ENCODE measurements around the gene S100A9. TPM values are rescaled to one million over a fixed set of nuclear protein-coding genes. Genes with fewer than 3 reads are reported as not detected.

The S100A9 gene
- total RNA-seq, 1 experiment from 2014 or later, result 0.33 TPM

DNA sequence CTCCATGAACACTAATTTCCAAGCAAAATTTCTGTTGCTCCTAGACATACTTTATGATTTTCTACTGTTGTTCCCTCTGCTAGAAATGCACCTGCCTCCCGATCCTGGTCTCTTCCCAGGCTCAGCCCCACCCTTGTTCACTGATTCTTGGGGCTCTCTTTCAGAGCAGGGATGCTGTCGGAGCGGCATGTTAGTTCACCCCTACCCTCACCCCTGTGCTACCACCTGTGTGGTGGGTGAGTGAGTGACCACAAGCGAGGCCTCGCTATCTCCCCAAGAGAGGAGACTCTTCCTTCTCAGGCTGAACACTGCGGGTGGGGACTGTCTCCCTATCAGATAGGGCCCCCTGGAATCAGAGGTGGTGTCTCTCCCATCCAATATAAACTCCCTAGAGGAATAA, 38.1 kb downstream of the S100A9 start:
- ChIA-PET CTCF (interaction anchor here (0.7 to 5.7 kb wide), 6 partner anchors 9 to 100 kb away, joined by 3 to 34 read pairs (median 4); partner anchors contain the start of gene PGLYRP4), POLR2A (no interaction called here)
- no peaks in the 10 kb centered on the region; the same call in 1 of the 2 replicates for H3K4me1 Mint-ChIP-seq
- H3K27ac Mint-ChIP-seq, result no peak overlapping the region
- TF ChIP-seq GABPB1 (CRISPR knock-in tag; IDR thresholded peaks at IDR 0.05) (no peak), NR3C1 (CRISPR knock-in tag; conservative IDR thresholded peaks at IDR 0.05; ENCODE audit: low read depth) (no peak), KAT7 (CRISPR knock-in tag; IDR thresholded peaks at IDR 0.05; ENCODE audit: borderline replicate concordance) (no peak)
- TF ChIP-seq, protein P1, sequence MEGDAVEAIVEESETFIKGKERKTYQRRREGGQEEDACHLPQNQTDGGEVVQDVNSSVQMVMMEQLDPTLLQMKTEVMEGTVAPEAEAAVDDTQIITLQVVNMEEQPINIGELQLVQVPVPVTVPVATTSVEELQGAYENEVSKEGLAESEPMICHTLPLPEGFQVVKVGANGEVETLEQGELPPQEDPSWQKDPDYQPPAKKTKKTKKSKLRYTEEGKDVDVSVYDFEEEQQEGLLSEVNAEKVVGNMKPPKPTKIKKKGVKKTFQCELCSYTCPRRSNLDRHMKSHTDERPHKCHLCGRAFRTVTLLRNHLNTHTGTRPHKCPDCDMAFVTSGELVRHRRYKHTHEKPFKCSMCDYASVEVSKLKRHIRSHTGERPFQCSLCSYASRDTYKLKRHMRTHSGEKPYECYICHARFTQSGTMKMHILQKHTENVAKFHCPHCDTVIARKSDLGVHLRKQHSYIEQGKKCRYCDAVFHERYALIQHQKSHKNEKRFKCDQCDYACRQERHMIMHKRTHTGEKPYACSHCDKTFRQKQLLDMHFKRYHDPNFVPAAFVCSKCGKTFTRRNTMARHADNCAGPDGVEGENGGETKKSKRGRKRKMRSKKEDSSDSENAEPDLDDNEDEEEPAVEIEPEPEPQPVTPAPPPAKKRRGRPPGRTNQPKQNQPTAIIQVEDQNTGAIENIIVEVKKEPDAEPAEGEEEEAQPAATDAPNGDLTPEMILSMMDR (IDR thresholded peaks at IDR 0.05), result no peak
- H3K9me3 Mint-ChIP-seq, result no peaks in the 10 kb centered on the region
- H3K4me3 Mint-ChIP-seq, result no peak overlapping the region
- ATAC-seq (no peak), DNase-seq (ENCODE audit: low spot score) (no peak)
- H3K27me3 Mint-ChIP-seq (ENCODE audit: low read depth), result peaks cover 4% of the 10 kb centered on the region
- H3K36me3 Mint-ChIP-seq, result no peaks in the 10 kb centered on the region

DNA sequence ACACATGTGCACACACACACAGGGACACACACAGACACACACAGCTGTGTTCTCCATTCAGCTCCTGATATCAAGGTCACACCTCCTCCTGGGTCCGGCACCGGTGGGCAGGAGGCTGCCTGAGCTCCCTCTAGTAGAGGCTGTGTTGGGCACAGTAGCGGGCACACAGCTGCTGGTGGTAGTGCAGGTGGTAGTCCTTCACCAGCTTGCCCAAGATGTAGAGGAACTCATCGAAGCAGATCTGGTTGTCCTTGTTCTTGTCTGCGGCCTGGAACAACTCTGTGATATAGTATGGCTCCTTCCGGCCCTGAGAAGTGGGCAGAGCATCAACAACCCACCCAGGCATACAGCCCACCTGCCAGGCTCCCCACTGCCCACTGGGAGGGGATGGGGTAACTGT, 38.8 kb downstream of the S100A9 start:
- no peak for ATAC-seq
- Mint-ChIP-seq H3K9me3 (no peaks in the 10 kb centered on the region), H3K27me3 (ENCODE audit: low read depth) (peaks cover 2% of the 10 kb centered on the region), H3K27ac (no peak overlapping the region), H3K4me3 (no peak overlapping the region), H3K4me1 (no peaks in the 10 kb centered on the region; the same call in 1 of the 2 replicates), H3K36me3 (no peaks in the 10 kb centered on the region)
- TF ChIP-seq, protein P2, sequence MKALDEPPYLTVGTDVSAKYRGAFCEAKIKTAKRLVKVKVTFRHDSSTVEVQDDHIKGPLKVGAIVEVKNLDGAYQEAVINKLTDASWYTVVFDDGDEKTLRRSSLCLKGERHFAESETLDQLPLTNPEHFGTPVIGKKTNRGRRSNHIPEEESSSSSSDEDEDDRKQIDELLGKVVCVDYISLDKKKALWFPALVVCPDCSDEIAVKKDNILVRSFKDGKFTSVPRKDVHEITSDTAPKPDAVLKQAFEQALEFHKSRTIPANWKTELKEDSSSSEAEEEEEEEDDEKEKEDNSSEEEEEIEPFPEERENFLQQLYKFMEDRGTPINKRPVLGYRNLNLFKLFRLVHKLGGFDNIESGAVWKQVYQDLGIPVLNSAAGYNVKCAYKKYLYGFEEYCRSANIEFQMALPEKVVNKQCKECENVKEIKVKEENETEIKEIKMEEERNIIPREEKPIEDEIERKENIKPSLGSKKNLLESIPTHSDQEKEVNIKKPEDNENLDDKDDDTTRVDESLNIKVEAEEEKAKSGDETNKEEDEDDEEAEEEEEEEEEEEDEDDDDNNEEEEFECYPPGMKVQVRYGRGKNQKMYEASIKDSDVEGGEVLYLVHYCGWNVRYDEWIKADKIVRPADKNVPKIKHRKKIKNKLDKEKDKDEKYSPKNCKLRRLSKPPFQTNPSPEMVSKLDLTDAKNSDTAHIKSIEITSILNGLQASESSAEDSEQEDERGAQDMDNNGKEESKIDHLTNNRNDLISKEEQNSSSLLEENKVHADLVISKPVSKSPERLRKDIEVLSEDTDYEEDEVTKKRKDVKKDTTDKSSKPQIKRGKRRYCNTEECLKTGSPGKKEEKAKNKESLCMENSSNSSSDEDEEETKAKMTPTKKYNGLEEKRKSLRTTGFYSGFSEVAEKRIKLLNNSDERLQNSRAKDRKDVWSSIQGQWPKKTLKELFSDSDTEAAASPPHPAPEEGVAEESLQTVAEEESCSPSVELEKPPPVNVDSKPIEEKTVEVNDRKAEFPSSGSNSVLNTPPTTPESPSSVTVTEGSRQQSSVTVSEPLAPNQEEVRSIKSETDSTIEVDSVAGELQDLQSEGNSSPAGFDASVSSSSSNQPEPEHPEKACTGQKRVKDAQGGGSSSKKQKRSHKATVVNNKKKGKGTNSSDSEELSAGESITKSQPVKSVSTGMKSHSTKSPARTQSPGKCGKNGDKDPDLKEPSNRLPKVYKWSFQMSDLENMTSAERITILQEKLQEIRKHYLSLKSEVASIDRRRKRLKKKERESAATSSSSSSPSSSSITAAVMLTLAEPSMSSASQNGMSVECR (CRISPR knock-in tag; IDR thresholded peaks at IDR 0.05; ENCODE audit: borderline replicate concordance), result no peak
- TF ChIP-seq, protein P3, sequence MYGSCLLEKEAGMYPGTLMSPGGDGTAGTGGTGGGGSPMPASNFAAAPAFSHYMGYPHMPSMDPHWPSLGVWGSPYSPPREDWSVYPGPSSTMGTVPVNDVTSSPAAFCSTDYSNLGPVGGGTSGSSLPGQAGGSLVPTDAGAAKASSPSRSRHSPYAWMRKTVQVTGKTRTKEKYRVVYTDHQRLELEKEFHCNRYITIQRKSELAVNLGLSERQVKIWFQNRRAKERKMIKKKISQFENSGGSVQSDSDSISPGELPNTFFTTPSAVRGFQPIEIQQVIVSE (CRISPR knock-in tag; IDR thresholded peaks at IDR 0.05; ENCODE audit: borderline replicate concordance), result no peak
- no peak for TF ChIP-seq SOX15 (CRISPR knock-in tag; IDR thresholded peaks at IDR 0.05)
- TF ChIP-seq GTF2I (CRISPR knock-in tag; conservative IDR thresholded peaks at IDR 0.05), result no peak
- no peak for TF ChIP-seq ZBTB21 (CRISPR knock-in tag; IDR thresholded peaks at IDR 0.05; ENCODE audit: borderline replicate concordance)
- TF ChIP-seq ZNF263 (CRISPR knock-in tag; IDR thresholded peaks at IDR 0.05; ENCODE audit: low read depth), result no peak
- TF ChIP-seq, protein P4, sequence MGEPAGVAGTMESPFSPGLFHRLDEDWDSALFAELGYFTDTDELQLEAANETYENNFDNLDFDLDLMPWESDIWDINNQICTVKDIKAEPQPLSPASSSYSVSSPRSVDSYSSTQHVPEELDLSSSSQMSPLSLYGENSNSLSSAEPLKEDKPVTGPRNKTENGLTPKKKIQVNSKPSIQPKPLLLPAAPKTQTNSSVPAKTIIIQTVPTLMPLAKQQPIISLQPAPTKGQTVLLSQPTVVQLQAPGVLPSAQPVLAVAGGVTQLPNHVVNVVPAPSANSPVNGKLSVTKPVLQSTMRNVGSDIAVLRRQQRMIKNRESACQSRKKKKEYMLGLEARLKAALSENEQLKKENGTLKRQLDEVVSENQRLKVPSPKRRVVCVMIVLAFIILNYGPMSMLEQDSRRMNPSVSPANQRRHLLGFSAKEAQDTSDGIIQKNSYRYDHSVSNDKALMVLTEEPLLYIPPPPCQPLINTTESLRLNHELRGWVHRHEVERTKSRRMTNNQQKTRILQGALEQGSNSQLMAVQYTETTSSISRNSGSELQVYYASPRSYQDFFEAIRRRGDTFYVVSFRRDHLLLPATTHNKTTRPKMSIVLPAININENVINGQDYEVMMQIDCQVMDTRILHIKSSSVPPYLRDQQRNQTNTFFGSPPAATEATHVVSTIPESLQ (CRISPR knock-in tag; IDR thresholded peaks at IDR 0.05), result no peak
- no peak for TF ChIP-seq KAT7 (CRISPR knock-in tag; IDR thresholded peaks at IDR 0.05; ENCODE audit: borderline replicate concordance)
- no peak for TF ChIP-seq ZNF671 (CRISPR knock-in tag; IDR thresholded peaks at IDR 0.05)
- TF ChIP-seq, protein P5, sequence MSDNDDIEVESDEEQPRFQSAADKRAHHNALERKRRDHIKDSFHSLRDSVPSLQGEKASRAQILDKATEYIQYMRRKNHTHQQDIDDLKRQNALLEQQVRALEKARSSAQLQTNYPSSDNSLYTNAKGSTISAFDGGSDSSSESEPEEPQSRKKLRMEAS (CRISPR knock-in tag; IDR thresholded peaks at IDR 0.05), result no peak
- TF ChIP-seq ZNF423 (CRISPR knock-in tag; IDR thresholded peaks at IDR 0.05), result no peak
- TF ChIP-seq, protein P6, sequence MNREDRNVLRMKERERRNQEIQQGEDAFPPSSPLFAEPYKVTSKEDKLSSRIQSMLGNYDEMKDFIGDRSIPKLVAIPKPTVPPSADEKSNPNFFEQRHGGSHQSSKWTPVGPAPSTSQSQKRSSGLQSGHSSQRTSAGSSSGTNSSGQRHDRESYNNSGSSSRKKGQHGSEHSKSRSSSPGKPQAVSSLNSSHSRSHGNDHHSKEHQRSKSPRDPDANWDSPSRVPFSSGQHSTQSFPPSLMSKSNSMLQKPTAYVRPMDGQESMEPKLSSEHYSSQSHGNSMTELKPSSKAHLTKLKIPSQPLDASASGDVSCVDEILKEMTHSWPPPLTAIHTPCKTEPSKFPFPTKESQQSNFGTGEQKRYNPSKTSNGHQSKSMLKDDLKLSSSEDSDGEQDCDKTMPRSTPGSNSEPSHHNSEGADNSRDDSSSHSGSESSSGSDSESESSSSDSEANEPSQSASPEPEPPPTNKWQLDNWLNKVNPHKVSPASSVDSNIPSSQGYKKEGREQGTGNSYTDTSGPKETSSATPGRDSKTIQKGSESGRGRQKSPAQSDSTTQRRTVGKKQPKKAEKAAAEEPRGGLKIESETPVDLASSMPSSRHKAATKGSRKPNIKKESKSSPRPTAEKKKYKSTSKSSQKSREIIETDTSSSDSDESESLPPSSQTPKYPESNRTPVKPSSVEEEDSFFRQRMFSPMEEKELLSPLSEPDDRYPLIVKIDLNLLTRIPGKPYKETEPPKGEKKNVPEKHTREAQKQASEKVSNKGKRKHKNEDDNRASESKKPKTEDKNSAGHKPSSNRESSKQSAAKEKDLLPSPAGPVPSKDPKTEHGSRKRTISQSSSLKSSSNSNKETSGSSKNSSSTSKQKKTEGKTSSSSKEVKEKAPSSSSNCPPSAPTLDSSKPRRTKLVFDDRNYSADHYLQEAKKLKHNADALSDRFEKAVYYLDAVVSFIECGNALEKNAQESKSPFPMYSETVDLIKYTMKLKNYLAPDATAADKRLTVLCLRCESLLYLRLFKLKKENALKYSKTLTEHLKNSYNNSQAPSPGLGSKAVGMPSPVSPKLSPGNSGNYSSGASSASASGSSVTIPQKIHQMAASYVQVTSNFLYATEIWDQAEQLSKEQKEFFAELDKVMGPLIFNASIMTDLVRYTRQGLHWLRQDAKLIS (CRISPR knock-in tag; IDR thresholded peaks at IDR 0.05; ENCODE audit: borderline replicate concordance), result no peak
- no peak for TF ChIP-seq GRHL2 (CRISPR knock-in tag; IDR thresholded peaks at IDR 0.05; ENCODE audit: insufficient replicate concordance, severe bottlenecking)
- TF ChIP-seq, protein P7, sequence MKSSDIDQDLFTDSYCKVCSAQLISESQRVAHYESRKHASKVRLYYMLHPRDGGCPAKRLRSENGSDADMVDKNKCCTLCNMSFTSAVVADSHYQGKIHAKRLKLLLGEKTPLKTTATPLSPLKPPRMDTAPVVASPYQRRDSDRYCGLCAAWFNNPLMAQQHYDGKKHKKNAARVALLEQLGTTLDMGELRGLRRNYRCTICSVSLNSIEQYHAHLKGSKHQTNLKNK (CRISPR knock-in tag; IDR thresholded peaks at IDR 0.05), result no peak
- TF ChIP-seq IRF2 (CRISPR knock-in tag; IDR thresholded peaks at IDR 0.05; ENCODE audit: borderline replicate concordance, low read depth), result no peak
- TF ChIP-seq ZNF317 (CRISPR knock-in tag; IDR thresholded peaks at IDR 0.05; ENCODE audit: borderline replicate concordance, low read depth), result no peak
- no peak for TF ChIP-seq NFYB (CRISPR knock-in tag; conservative IDR thresholded peaks at IDR 0.05; ENCODE audit: low read depth)
- no peak for TF ChIP-seq ATF1 (CRISPR knock-in tag; IDR thresholded peaks at IDR 0.05)
- ChIA-PET POLR2A (no interaction called here), CTCF (interaction anchor here (0.7 to 2.1 kb wide), 4 partner anchors 41 to 98 kb away, joined by 3 to 10 read pairs (median 3); partner anchors contain the start of gene PGLYRP4)
- no peak for DNase-seq (ENCODE audit: low spot score)
